ENCODE data around the gene LDLRAP1. TPM values are rescaled to one million over a fixed set of nuclear protein-coding genes. Genes with fewer than 3 reads are reported as not detected.
"Not testable (repeated sequence)": the region's sequence is repeated elsewhere in the genome, so short reads cannot be mapped to it uniquely, and the experiment has no call there.

LDLRAP1 gene
- polyA plus RNA-seq, 1 donor = 17.8 TPM

- DNase-seq; H3K27me3 ChIP-seq (ENCODE audit: control insufficient read depth, insufficient read depth, low read length); H3K36me3 ChIP-seq (ENCODE audit: control insufficient read depth, insufficient read depth, low read length); H3K4me1 ChIP-seq (ENCODE audit: control insufficient read depth, insufficient read depth, low read length); H3K27ac ChIP-seq (ENCODE audit: low read length); H3K4me3 ChIP-seq (ENCODE audit: low read length); H3K9me3 ChIP-seq (ENCODE audit: control insufficient read depth, low read depth, low read length): not testable (repeated sequence)
- WGBS (ENCODE audit: insufficient coverage, low lambda C conversion rate) = 92% methylated on average over 2 of the region's 13 CpGs
Observed at GRCh38 chr1:25588786-25589185, 45.4 kb downstream of the LDLRAP1 start.

- no peaks in the 10 kb centered on the region for H3K9me3 ChIP-seq (ENCODE audit: control insufficient read depth, low read depth, low read length)
- no peaks in the 10 kb centered on the region for H3K36me3 ChIP-seq (ENCODE audit: control insufficient read depth, insufficient read depth, low read length)
- no peaks in the 10 kb centered on the region for H3K4me1 ChIP-seq (ENCODE audit: control insufficient read depth, insufficient read depth, low read length)
- no peak for DNase-seq
- no peaks in the 10 kb centered on the region for H3K27me3 ChIP-seq (ENCODE audit: control insufficient read depth, insufficient read depth, low read length)
- WGBS (ENCODE audit: insufficient coverage, low lambda C conversion rate) = no CpG with 5 or more reads among the region's 8 CpGs
- no peak overlapping the region for H3K4me3 ChIP-seq (ENCODE audit: low read length)
- no peak overlapping the region for H3K27ac ChIP-seq (ENCODE audit: low read length)
Observed at GRCh38 chr1:25590096-25590824, 46.9 kb downstream of the LDLRAP1 start.

GRCh38 chr1:25593861-25594260 is 50.5 kb downstream of the LDLRAP1 start:
- no peaks in the 10 kb centered on the region for H3K4me1 ChIP-seq (ENCODE audit: control insufficient read depth, insufficient read depth, low read length)

GRCh38 chr1:25594971-25595370 is 51.6 kb downstream of the LDLRAP1 start:
- Histone ChIP-seq H3K9me3 (ENCODE audit: control insufficient read depth, low read depth, low read length) (no peaks in the 10 kb centered on the region), H3K4me3 (ENCODE audit: low read length) (no peak overlapping the region), H3K27me3 (ENCODE audit: control insufficient read depth, insufficient read depth, low read length) (no peaks in the 10 kb centered on the region), H3K27ac (ENCODE audit: low read length) (no peak overlapping the region), H3K4me1 (ENCODE audit: control insufficient read depth, insufficient read depth, low read length) (no peaks in the 10 kb centered on the region), H3K36me3 (ENCODE audit: control insufficient read depth, insufficient read depth, low read length) (no peaks in the 10 kb centered on the region)
- DNase-seq = no peak
- no CpG with 5 or more reads among the region's 2 CpGs for WGBS (ENCODE audit: insufficient coverage, low lambda C conversion rate)

More at GRCh38 chr1:25593861-25594260, 50.5 kb downstream of the LDLRAP1 start:
- Histone ChIP-seq H3K27me3 (ENCODE audit: control insufficient read depth, insufficient read depth, low read length) (no peaks in the 10 kb centered on the region), H3K4me3 (ENCODE audit: low read length) (no peak overlapping the region), H3K9me3 (ENCODE audit: control insufficient read depth, low read depth, low read length) (no peaks in the 10 kb centered on the region), H3K36me3 (ENCODE audit: control insufficient read depth, insufficient read depth, low read length) (no peaks in the 10 kb centered on the region), H3K27ac (ENCODE audit: low read length) (no peak overlapping the region)
- 100% methylated on average over 1 of the region's 2 CpGs for WGBS (ENCODE audit: insufficient coverage, low lambda C conversion rate)
- no peak for DNase-seq

GRCh38 chr1:25596641-25597040 is 53.2 kb downstream of the LDLRAP1 start:
- not testable (repeated sequence) for H3K4me3 ChIP-seq (ENCODE audit: low read length); H3K4me1 ChIP-seq (ENCODE audit: control insufficient read depth, insufficient read depth, low read length); DNase-seq; H3K36me3 ChIP-seq (ENCODE audit: control insufficient read depth, insufficient read depth, low read length); H3K27me3 ChIP-seq (ENCODE audit: control insufficient read depth, insufficient read depth, low read length); H3K27ac ChIP-seq (ENCODE audit: low read length); H3K9me3 ChIP-seq (ENCODE audit: control insufficient read depth, low read depth, low read length)
- WGBS (ENCODE audit: insufficient coverage, low lambda C conversion rate) = no CpG with 5 or more reads among the region's 5 CpGs

GRCh38 chr1:25598879-25599278 is 55.5 kb downstream of the LDLRAP1 start:
- H3K9me3 ChIP-seq (ENCODE audit: control insufficient read depth, low read depth, low read length) = no peaks in the 10 kb centered on the region
- no peak overlapping the region for H3K27ac ChIP-seq (ENCODE audit: low read length)
- no peak for DNase-seq
- H3K4me3 ChIP-seq (ENCODE audit: low read length) = no peak overlapping the region
- no CpG with 5 or more reads among the region's 1 CpG for WGBS (ENCODE audit: insufficient coverage, low lambda C conversion rate)
- no peaks in the 10 kb centered on the region for H3K27me3 ChIP-seq (ENCODE audit: control insufficient read depth, insufficient read depth, low read length)
- H3K4me1 ChIP-seq (ENCODE audit: control insufficient read depth, insufficient read depth, low read length) = no peaks in the 10 kb centered on the region
- H3K36me3 ChIP-seq (ENCODE audit: control insufficient read depth, insufficient read depth, low read length) = no peaks in the 10 kb centered on the region

- Histone ChIP-seq H3K27ac (ENCODE audit: low read length) (no peak overlapping the region), H3K4me3 (ENCODE audit: low read length) (no peak overlapping the region), H3K4me1 (ENCODE audit: control insufficient read depth, insufficient read depth, low read length) (no peaks in the 10 kb centered on the region), H3K9me3 (ENCODE audit: control insufficient read depth, low read depth, low read length) (no peaks in the 10 kb centered on the region), H3K36me3 (ENCODE audit: control insufficient read depth, insufficient read depth, low read length) (no peaks in the 10 kb centered on the region), H3K27me3 (ENCODE audit: control insufficient read depth, insufficient read depth, low read length) (no peaks in the 10 kb centered on the region)
- 61% methylated on average over 3 of the region's 7 CpGs for WGBS (ENCODE audit: insufficient coverage, low lambda C conversion rate)
- DNase-seq = no peak
Observed at GRCh38 chr1:25599969-25600610, 56.7 kb downstream of the LDLRAP1 start.

- not testable (repeated sequence) for H3K36me3 ChIP-seq (ENCODE audit: control insufficient read depth, insufficient read depth, low read length); H3K27ac ChIP-seq (ENCODE audit: low read length); H3K4me1 ChIP-seq (ENCODE audit: control insufficient read depth, insufficient read depth, low read length); DNase-seq; H3K4me3 ChIP-seq (ENCODE audit: low read length); H3K9me3 ChIP-seq (ENCODE audit: control insufficient read depth, low read depth, low read length); H3K27me3 ChIP-seq (ENCODE audit: control insufficient read depth, insufficient read depth, low read length)
- WGBS (ENCODE audit: insufficient coverage, low lambda C conversion rate) = 93% methylated on average over 2 of the region's 5 CpGs
Observed at GRCh38 chr1:25600971-25601699, 57.7 kb downstream of the LDLRAP1 start.

- not testable (repeated sequence) for H3K27ac ChIP-seq (ENCODE audit: low read length); H3K9me3 ChIP-seq (ENCODE audit: control insufficient read depth, low read depth, low read length); H3K4me1 ChIP-seq (ENCODE audit: control insufficient read depth, insufficient read depth, low read length); H3K36me3 ChIP-seq (ENCODE audit: control insufficient read depth, insufficient read depth, low read length); DNase-seq; H3K27me3 ChIP-seq (ENCODE audit: control insufficient read depth, insufficient read depth, low read length); H3K4me3 ChIP-seq (ENCODE audit: low read length)
- no CpG with 5 or more reads among the region's 55 CpGs for WGBS (ENCODE audit: insufficient coverage, low lambda C conversion rate)
Observed at GRCh38 chr1:25603779-25604538, 60.6 kb downstream of the LDLRAP1 start.

GRCh38 chr1:25607123-25607522 is 63.7 kb downstream of the LDLRAP1 start:
- H3K9me3 ChIP-seq (ENCODE audit: control insufficient read depth, low read depth, low read length) = no peaks in the 10 kb centered on the region
- DNase-seq = no peak
- WGBS (ENCODE audit: insufficient coverage, low lambda C conversion rate) = no CpG with 5 or more reads among the region's 5 CpGs
- no peaks in the 10 kb centered on the region for H3K36me3 ChIP-seq (ENCODE audit: control insufficient read depth, insufficient read depth, low read length)
- H3K4me3 ChIP-seq (ENCODE audit: low read length) = no peak overlapping the region
- peaks cover 8% of the 10 kb centered on the region for H3K27me3 ChIP-seq (ENCODE audit: control insufficient read depth, insufficient read depth, low read length)
- H3K27ac ChIP-seq (ENCODE audit: low read length) = no peak overlapping the region
- no peaks in the 10 kb centered on the region for H3K4me1 ChIP-seq (ENCODE audit: control insufficient read depth, insufficient read depth, low read length)

Data from large intestine (tissue), 3 donors.